Fibroblast of skin of back (primary cell): ENCODE measurements around the gene SNRPB2. TPM values are rescaled to one million over a fixed set of nuclear protein-coding genes. Genes with fewer than 3 reads are reported as not detected.

ENCODE experiments used
- DNase-seq: peaks from one replicate; pipeline ENCODE4 v3.0.0-alpha.2; 2013
- polyA plus RNA-seq, 2 experiments: library from polyadenylated mRNA; unstranded; fragments of 120-200 nt; gene quantifications; one replicate each; pipeline ENCODE4 v1.2.1, GENCODE V29; 2013; ENCODE audit not compliant: insufficient read length in 2 of 2

Gene SNRPB2
- 79.4 TPM for polyA plus RNA-seq (2013, experiment 1 of 2; ENCODE audit: insufficient read length)
- 72.3 TPM for polyA plus RNA-seq (2013, experiment 2 of 2; ENCODE audit: insufficient read length)

DNA sequence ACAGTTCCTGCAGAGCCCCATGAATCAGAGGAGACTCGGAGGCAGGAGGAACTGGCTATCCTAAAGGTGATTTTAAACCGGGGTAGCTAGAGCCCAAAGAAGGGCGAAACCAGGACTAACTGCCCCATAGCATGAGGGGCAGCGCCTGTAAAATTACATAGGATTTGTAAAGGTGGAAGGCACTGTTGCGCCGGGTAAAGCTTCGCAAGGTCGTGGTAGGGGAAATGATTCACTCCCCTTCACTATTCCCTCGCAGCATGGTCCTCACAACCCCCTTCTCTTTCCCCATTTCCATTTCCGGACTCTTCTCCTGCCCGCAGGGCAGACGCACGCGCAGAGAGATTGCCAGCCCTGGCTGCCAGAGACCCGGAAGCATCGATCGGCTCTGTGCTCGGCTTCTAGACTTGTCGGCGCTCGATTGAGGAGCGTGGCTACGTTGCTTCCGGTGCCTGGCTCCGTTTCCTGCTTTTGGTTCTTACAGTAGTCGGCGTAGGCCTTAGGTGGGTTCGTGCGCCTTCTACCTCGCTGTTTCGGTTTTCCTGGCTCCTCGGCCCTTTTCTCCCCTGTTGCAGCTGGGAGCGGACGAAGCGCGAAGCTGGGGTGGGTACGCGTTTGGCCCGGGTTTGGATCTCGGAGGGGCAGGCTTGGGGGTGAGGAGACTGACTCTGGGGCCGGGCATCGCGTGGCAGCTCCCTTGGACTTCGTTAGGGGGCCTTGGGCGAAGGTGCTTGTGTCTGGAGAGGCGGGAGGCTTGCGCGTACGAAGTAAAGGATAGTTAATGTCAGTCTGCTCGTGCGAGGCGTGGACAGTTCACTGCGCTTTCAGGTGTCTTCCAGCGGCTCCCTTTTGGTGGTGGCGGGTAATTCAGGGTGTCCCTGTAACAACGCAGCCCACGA is at the start of gene SNRPB2:
Gene SNRPB2, plus strand, starts transcription at position 462 of the 896 bp plus-strand sequence. CDS start 1,677 bp downstream, outside the sequence.
- peak; percentile 97 for DNase-seq

GRCh38 chr20:16684416-16684815 is 45.4 kb upstream of the SNRPB2 start:
- no peak for DNase-seq

DNA sequence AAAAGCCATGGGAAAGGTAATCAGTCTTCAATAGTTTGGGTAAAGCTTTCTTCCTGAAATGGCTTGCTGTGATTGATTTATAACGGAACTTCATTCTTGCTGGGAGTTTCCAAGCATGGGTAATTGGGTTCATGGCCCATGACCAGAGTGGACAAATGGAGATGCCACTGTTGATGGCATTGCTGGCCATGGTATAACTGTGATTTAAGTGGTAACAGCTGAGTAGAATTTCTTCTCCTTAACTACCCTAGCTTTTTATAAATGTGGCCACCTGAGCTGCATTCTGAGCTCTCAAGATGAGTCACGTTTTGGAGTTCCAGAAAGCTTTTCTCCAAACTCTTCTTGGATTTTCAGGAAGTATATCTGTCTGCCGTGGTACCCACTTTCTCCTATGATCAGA is 39.9 kb upstream of the SNRPB2 start:
- no peak for DNase-seq

GRCh38 chr20:16691381-16691780 is 38.4 kb upstream of the SNRPB2 start:
- DNase-seq = no peak

- DNase-seq = no peak
These were observed 37.8 kb upstream of the SNRPB2 start for GRCh38 chr20:16692009-16692408.

GRCh38 chr20:16692442-16692841 is 37.4 kb upstream of the SNRPB2 start:
- no peak for DNase-seq

DNA sequence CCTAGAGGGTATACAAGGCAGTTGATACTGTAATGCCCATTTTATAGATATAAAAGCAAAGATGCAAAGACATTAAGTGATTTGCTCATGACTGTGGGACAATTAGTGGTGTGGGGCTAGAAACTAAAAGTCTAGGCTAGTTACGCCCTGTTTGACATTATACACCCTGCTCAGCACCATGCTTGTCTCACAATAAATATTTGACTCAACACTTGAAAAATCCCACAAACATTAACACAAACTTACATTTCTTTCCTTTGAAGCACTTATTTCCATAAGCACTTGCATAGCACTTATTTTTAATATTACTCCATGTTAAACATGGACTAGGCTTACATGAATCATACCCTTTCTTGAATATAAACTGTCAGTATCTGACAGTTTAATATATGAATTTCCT is 36.5 kb upstream of the SNRPB2 start:
- DNase-seq = no peak

GRCh38 chr20:16694161-16694560 is 35.7 kb upstream of the SNRPB2 start:
- no peak for DNase-seq

DNA sequence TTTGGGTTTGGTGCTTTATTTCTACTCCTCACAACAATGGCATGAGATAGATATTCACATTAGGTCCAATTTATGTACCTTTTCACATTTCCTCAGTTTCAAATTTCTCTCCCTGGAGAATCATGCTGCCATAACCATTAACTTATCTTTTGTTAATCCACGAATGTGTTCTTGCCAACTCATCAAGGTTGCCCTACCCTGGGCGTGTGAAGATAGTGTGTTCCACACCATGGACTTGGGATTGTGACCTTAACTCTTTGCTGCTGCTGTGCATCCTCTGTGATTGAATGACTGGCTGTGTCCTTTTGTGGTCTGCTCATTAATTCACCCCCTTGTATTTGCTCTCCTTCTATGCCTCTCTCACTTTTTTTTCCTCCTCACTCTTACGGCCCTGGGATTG is 34.2 kb upstream of the SNRPB2 start:
- no peak for DNase-seq

- DNase-seq = no peak
These were observed 30.5 kb upstream of the SNRPB2 start for GRCh38 chr20:16699293-16699692.

DNA sequence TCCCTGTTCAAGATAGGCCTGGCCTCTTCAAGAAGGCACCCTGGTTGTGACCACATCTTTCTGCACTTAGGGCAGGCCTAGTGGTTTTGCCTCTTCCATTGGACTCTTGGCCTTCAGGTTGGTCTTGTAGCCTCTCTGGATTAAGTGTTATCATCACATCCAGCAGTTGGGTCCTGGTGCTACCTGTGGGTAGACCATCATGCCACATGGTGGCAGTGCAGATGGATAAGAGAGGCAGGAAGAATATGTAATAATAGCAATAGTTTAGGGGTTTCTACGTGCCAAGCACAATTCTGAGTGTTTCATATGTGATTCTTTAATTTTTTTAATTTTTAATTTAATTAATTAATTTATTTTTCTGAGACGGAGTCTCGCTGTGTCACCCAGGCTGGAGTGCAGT is 28.5 kb upstream of the SNRPB2 start:
- DNase-seq = no peak

DNA sequence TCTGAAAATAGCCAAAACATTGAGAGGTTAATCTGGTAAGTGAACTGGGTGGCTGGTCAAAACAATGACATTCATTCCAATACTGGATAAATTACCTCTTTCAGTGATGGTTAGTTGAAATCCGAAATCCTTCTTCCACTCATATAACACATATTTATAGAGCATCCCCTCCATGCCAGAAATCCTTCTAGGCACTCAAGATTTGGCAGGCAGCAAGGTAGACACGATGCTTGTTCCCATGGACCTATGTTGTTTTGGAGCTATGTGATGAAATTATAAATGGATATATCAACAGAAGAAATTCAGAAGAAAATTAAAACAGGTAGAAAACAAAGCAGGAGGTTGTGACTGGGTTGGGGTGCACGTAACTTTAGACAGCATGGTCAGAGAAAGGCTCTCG is 26.3 kb upstream of the SNRPB2 start:
- no peak for DNase-seq

- DNase-seq = no peak
These were observed 22.2 kb upstream of the SNRPB2 start for GRCh38 chr20:16707674-16708073.

DNA sequence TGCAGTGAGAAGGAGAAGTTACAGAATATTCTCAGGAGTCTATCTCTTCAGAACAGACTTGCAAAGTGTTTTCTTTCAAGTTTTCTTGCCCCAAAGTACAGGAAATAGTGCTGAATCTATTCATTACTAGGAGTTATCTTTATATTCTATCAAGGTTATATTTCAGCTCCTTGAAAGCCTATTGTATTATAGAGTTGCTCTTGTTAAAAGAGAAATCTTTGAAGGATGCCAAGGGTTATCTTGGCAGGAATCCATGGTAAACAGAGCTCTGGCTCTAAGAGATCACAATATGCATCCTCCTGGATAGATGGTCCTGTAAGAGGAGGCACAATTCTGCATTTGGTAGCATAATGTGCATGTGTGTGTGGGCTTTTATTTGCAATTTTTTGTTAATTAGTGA is 21.2 kb upstream of the SNRPB2 start:
- no peak for DNase-seq

DNA sequence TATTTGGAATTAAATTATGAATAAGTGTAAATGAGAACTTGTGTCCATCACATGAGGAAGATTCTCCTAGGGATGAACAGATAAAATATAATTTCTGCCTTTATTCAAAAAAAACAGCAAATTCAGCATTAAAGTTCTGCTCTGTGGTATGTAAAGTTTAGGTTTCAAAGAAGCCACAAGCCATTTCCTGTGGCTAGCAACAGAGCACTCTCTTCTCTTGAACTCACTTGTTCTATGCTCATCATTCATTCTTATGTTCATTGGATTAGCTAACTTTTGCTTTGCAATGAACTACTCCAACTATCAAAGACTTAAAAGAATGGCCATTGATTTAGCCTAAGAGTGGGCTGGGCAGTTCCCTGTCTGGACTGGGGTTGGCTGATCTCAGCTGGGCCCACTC is 20.8 kb upstream of the SNRPB2 start:
- DNase-seq = no peak

GRCh38 chr20:16710781-16711180 is 19.0 kb upstream of the SNRPB2 start:
- DNase-seq = no peak

- no peak for DNase-seq
These were observed 18.1 kb upstream of the SNRPB2 start for GRCh38 chr20:16711661-16712258.

DNA sequence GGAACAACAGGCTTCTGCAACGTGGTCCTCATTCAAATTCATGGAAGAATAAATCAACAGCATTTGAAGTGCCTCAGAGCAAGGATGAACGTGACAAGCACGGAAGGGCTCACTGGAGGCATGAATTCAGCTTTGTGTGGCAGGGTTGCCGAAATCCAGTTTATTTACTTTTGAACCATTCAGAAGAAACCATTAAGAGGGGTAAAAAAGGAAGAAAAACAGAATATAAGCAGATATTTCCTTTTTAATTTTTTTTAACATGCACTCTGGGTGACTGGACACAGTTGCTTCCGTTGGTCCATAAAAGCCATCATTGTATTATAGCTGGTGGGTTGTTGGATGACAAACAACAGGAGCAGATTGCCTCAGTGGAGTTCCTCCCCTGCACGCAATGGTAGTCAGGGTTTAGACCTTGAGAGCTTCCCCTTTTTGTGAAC is 17.3 kb upstream of the SNRPB2 start:
- no peak for DNase-seq

DNA sequence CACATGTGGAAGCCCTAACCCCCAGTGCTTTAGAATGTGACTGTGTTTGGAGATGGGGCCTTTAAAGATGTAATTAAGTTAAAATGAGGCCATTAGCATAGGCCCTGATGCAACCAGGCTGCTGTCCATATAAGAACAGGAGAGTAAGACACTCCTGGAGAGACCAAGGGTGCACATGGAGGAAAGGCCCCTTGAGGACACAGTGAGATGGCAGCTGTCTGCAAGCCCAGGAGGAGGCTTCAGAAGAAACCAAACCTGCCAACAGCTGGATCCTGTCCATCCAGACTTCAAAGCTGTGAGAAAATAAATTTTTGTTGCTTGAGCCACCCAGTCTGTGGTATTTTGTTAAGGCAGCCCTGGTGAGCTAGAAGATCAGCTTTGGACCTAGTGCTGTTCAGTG is 16.8 kb upstream of the SNRPB2 start:
- DNase-seq = no peak

DNA sequence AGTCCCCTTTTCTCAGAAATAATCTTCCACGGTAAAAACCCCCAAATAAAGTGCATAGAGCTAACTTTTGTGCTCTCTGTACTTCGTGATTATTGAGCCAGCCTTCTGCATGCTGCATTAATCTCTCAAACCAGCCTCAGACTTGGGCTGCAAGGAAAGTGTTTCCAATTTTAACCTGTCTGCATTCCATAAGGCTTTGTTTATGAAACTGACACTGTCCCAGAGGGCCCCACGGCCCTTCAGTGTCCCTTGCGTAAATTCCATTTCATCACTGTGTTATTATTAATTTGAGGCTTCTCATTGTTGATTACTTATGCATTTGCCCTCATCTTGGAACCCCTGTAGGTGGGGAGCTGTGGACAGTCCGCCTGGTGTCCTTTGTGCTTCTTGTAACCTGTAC is 15.6 kb upstream of the SNRPB2 start:
- DNase-seq = no peak

DNA sequence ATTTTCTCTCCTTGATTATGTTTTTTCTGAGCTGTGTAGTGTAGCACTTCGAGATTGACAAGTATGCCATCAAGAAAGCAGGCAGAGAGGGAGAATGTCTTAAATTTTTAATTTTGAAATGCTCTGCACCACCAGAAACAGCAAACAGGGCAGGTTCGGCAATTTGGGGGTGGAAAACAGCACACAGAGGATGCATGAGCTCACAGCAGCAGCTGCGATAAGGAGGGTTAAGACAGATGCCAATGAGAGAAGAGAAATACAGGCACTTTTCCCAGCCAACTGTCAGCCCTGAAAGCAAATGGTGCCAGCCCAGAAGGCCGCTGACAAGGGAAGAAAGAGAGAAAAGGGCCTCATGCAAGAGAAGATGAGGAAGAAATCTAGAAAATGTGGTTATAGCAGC is 15.1 kb upstream of the SNRPB2 start:
- no peak for DNase-seq

DNA sequence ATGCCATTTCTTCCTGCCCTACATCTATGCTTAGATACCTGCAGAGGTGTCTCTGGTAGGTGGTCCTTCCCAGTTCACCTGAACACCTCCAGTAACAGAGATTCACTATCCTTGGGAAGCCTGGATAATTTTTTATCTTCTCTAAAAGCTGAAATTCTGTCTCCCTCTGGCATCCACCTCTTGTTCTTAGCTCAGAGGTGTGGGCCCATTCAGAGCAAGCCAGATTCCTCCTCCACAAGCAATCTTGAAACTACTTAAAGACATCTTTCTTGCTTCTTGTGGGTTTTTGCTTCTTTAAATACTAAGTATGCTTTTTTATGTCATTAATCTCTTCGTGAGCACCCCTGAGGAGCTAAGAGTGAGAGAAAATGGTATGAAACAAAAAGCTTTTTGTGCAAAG is 10.4 kb upstream of the SNRPB2 start:
- no peak for DNase-seq

GRCh38 chr20:16729080-16729479 is 746 bp upstream of the SNRPB2 start:
- no peak for DNase-seq
